Measurements from ENCODE around the gene ENTHD1. TPM values are rescaled to one million over a fixed set of nuclear protein-coding genes. Genes with fewer than 3 reads are reported as not detected.
"Not testable (repeated sequence)": the region's sequence is repeated elsewhere in the genome, so short reads cannot be mapped to it uniquely, and the experiment has no call there.

Gene ENTHD1
- polyA plus RNA-seq, 1 donor, result not detected

- DNase-seq, result no peak
Measured at GRCh38 chr22:39896313-39896996, 2.9 kb upstream of the ENTHD1 start.

GRCh38 chr22:39895682-39896081 lies 2.1 kb upstream of the ENTHD1 start:
- DNase-seq, result no peak

GRCh38 chr22:39894554-39895092 lies 1.1 kb upstream of the ENTHD1 start:
- no peak for DNase-seq

- DNase-seq, result not testable (repeated sequence)
Measured at GRCh38 chr22:39889924-39890323, 3.6 kb downstream of the ENTHD1 start.

- no peak for DNase-seq
Measured at GRCh38 chr22:39883057-39883456, 10.5 kb downstream of the ENTHD1 start.

- DNase-seq, result no peak
Measured at GRCh38 chr22:39880722-39881121, 12.8 kb downstream of the ENTHD1 start.

GRCh38 chr22:39877079-39877845 lies 16.3 kb downstream of the ENTHD1 start:
- DNase-seq, result no peak

- DNase-seq, result peak; percentile 4
Measured at GRCh38 chr22:39875176-39875885, 18.2 kb downstream of the ENTHD1 start.

GRCh38 chr22:39873965-39874364 lies 19.6 kb downstream of the ENTHD1 start:
- no peak for DNase-seq

GRCh38 chr22:39872548-39872947 lies 21.0 kb downstream of the ENTHD1 start:
- no peak for DNase-seq

GRCh38 chr22:39871008-39871798 lies 22.4 kb downstream of the ENTHD1 start:
- DNase-seq, result no peak

- not testable (repeated sequence) for DNase-seq
Measured at GRCh38 chr22:39869797-39870196, 23.8 kb downstream of the ENTHD1 start.

- DNase-seq, result no peak
Measured at GRCh38 chr22:39868741-39869140, 24.8 kb downstream of the ENTHD1 start.

GRCh38 chr22:39859903-39860588 lies 33.5 kb downstream of the ENTHD1 start:
- DNase-seq, result no peak

GRCh38 chr22:39856588-39856987 lies 37.0 kb downstream of the ENTHD1 start:
- DNase-seq, result no peak

- no peak for DNase-seq
Measured at GRCh38 chr22:39852799-39853198, 40.8 kb downstream of the ENTHD1 start.

- DNase-seq, result no peak
Measured at GRCh38 chr22:39851606-39852315, 41.8 kb downstream of the ENTHD1 start.

GRCh38 chr22:39847477-39847876 lies 46.1 kb downstream of the ENTHD1 start:
- DNase-seq, result no peak

- not testable (repeated sequence) for DNase-seq
Measured at GRCh38 chr22:39846539-39846938, 47.0 kb downstream of the ENTHD1 start.

GRCh38 chr22:39845529-39845928 lies 48.0 kb downstream of the ENTHD1 start:
- no peak for DNase-seq

- DNase-seq, result no peak
Measured at GRCh38 chr22:39839917-39840510, 53.5 kb downstream of the ENTHD1 start.

Measured in hindlimb muscle (tissue), 1 donor.